Liver (tissue), 3 donors: ENCODE data around the gene SPCS1.

Source experiments
- GABPA ChIP-seq, 2 donors: IDR thresholded peaks in 1 of 2; conservative IDR thresholded peaks in 1 of 2; 2 replicates each; pipeline ENCODE4 v1.6.1; 2016; ENCODE audit warnings: antibody characterized with exemption in 2 of 2, mild to moderate bottlenecking in 1 of 2, moderate library complexity in 1 of 2
- JUND ChIP-seq, 2 donors: IDR thresholded peaks; 2 replicates each; pipeline ENCODE4 v1.6.1; 2016; ENCODE audit warnings: antibody characterized with exemption in 2 of 2
- MAX ChIP-seq: IDR thresholded peaks from 2 replicates; pipeline ENCODE4 v1.6.1; 2016; ENCODE audit warnings: antibody characterized with exemption
- SP1 ChIP-seq: IDR thresholded peaks from 2 replicates; pipeline ENCODE4 v1.6.1; 2018; ENCODE audit warnings: antibody characterized with exemption, mild to moderate bottlenecking
- TAF1 ChIP-seq: conservative IDR thresholded peaks from 2 replicates; pipeline ENCODE4 v1.6.1; 2016; ENCODE audit warnings: antibody characterized with exemption, mild to moderate bottlenecking
- YY1 ChIP-seq: IDR thresholded peaks from 2 replicates; pipeline ENCODE4 v1.6.1; 2016; ENCODE audit warnings: antibody characterized with exemption, mild to moderate bottlenecking
- ZBTB33 ChIP-seq: IDR thresholded peaks from 2 replicates; pipeline ENCODE4 v1.6.1; 2016; ENCODE audit warnings: antibody characterized with exemption
- TF ChIP-seq, protein P1 (sequence below): fragments of 150-350 bp; IDR thresholded peaks from 2 replicates; pipeline ENCODE4 v1.5.1; 2017; ENCODE audit warnings: improper control_type of control experiment, low read depth, low read length; ENCODE audit not compliant: missing input control
- TF ChIP-seq, protein P2 (sequence below): IDR thresholded peaks from 2 replicates; pipeline ENCODE4 v1.6.1; 2016; ENCODE audit warnings: antibody characterized with exemption
- donor health status: healthy.
- donor health status: healthy.

GRCh38 chr3:52721002-52721729, 15.3 kb downstream of the SPCS1 start:
- TF ChIP-seq JUND (IDR thresholded peaks at IDR 0.05) (no peak), SP1 (no peak), TAF1 (no peak), MAX (no peak), YY1 (no peak), GABPA (IDR thresholded peaks at IDR 0.05 in 1 of 2, conservative IDR thresholded peaks at IDR 0.05 in 1 of 2) (no peak), ZBTB33 (no peak)
- TF ChIP-seq, protein P1, sequence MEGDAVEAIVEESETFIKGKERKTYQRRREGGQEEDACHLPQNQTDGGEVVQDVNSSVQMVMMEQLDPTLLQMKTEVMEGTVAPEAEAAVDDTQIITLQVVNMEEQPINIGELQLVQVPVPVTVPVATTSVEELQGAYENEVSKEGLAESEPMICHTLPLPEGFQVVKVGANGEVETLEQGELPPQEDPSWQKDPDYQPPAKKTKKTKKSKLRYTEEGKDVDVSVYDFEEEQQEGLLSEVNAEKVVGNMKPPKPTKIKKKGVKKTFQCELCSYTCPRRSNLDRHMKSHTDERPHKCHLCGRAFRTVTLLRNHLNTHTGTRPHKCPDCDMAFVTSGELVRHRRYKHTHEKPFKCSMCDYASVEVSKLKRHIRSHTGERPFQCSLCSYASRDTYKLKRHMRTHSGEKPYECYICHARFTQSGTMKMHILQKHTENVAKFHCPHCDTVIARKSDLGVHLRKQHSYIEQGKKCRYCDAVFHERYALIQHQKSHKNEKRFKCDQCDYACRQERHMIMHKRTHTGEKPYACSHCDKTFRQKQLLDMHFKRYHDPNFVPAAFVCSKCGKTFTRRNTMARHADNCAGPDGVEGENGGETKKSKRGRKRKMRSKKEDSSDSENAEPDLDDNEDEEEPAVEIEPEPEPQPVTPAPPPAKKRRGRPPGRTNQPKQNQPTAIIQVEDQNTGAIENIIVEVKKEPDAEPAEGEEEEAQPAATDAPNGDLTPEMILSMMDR: no peak
- TF ChIP-seq, protein P2, sequence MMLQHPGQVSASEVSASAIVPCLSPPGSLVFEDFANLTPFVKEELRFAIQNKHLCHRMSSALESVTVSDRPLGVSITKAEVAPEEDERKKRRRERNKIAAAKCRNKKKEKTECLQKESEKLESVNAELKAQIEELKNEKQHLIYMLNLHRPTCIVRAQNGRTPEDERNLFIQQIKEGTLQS: no peak
